Prostate gland (tissue), 2 donors: ENCODE data around the gene MBD3.

ENCODE experiments used
- POLR2A ChIP-seq: fragments of 450-650 bp; IDR thresholded peaks from one replicate; pipeline ENCODE4 v1.6.1; 2016; ENCODE audit warnings: antibody characterized with exemption, mild to moderate bottlenecking
- POLR2AphosphoS5 ChIP-seq: sonication (generic); formaldehyde crosslinking; IDR thresholded peaks from one replicate; pipeline ENCODE4 v1.6.1; 2017; ENCODE audit warnings: antibody characterized with exemption
- TF ChIP-seq, protein P1 (sequence below), 4 experiments: fragments of 200-600 bp in 2 of 4; fragments of 450-650 bp in 2 of 4; sonication (generic) in 2 of 4; IDR thresholded peaks; 1 replicate in 3 of 4; 2 replicates in 1 of 4; pipeline ENCODE4 v1.5.1; 2016 to 2019; ENCODE audit warnings: antibody characterized with exemption in 4 of 4, mild to moderate bottlenecking in 2 of 4, moderate library complexity in 2 of 4

DNA sequence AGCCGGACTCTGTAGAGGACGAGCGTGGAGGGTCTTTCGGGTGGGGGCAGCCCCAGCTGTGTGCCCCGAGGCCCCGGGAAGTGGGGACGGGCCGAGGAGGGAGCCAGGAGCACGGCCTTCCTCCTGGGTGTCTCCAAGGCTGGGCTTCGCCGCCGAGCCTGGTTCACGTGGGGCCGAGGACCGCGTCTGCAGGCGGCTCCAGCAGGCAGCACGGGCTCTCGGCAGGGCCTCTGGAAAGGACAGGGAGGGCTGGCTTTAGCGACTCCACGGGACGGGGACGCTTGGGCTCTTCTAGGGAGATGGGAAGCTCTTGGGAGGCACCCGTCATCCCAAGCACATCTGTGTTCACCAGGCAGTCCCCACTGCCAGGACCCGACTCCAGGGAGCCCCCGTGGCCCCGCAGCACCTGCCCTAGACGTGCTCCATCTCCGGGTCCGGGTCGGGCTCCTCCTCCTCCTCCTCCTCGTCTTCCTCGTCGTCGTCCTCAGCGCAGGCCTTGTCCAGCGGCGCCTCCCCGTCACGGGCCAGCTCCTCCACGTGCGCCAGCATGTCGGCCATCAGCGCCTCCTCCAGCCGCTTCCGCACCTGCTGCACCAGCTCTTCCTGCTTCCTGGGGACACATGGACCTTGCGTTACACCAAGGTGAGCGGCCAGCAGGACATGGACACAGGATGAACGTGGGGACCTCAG is 14.6 kb downstream of the MBD3 start:
- TF ChIP-seq, protein P1, sequence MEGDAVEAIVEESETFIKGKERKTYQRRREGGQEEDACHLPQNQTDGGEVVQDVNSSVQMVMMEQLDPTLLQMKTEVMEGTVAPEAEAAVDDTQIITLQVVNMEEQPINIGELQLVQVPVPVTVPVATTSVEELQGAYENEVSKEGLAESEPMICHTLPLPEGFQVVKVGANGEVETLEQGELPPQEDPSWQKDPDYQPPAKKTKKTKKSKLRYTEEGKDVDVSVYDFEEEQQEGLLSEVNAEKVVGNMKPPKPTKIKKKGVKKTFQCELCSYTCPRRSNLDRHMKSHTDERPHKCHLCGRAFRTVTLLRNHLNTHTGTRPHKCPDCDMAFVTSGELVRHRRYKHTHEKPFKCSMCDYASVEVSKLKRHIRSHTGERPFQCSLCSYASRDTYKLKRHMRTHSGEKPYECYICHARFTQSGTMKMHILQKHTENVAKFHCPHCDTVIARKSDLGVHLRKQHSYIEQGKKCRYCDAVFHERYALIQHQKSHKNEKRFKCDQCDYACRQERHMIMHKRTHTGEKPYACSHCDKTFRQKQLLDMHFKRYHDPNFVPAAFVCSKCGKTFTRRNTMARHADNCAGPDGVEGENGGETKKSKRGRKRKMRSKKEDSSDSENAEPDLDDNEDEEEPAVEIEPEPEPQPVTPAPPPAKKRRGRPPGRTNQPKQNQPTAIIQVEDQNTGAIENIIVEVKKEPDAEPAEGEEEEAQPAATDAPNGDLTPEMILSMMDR (IDR thresholded peaks at IDR 0.05): no peak
- TF ChIP-seq POLR2A: no peak
- TF ChIP-seq POLR2AphosphoS5: no peak
